Spleen (tissue), 7 donors: Measurements from ENCODE around the gene KRTAP10-2.

ENCODE experiments used
- CTCF ChIP-seq, 11 experiments: fragments of 200-600 bp in 7 of 11; fragments of 450-650 bp in 4 of 11; sonication (generic) in 4 of 11; IDR thresholded peaks in 8 of 11; conservative IDR thresholded peaks in 3 of 11; 1 replicate in 7 of 11; 2 replicates in 4 of 11; pipeline versions ENCODE4 v1.4.0 to v1.8.0; 2016 to 2021; ENCODE audit warnings: antibody characterized with exemption in 11 of 11, inconsistent platforms in 4 of 11, mild to moderate bottlenecking in 1 of 11
- POLR2A ChIP-seq, 3 donors: fragments of 450-650 bp; IDR thresholded peaks; one replicate each; pipeline ENCODE4 v1.5.1; 2017; ENCODE audit warnings: antibody characterized with exemption in 3 of 3, mild to moderate bottlenecking in 1 of 3
- POLR2AphosphoS5 ChIP-seq, 3 donors: sonication (generic); formaldehyde crosslinking; IDR thresholded peaks; one replicate each; pipeline ENCODE4 v1.5.1; 2017; ENCODE audit warnings: antibody characterized with exemption in 3 of 3
- donor health status: DM: no; HTN: no; CAD: no; lungs with moderate emphysema.
- donor health status: DM: no; HTN: no; CAD: no.
- donor health status: DM: no; HTN: no; CAD: no.

GRCh38 chr21:44598061-44598460 is 46.8 kb upstream of the KRTAP10-2 start:
- TF ChIP-seq CTCF (IDR thresholded peaks at IDR 0.05 in 8 of 11, conservative IDR thresholded peaks at IDR 0.05 in 3 of 11) (no peak), POLR2A (IDR thresholded peaks at IDR 0.05) (no peak), POLR2AphosphoS5 (IDR thresholded peaks at IDR 0.05) (no peak)
